ENCODE measurements around the gene SLC38A6. TPM values are rescaled to one million over a fixed set of nuclear protein-coding genes. Genes with fewer than 3 reads are reported as not detected.

Gene SLC38A6
- polyA plus RNA-seq (ENCODE audit: insufficient read length) = 17.4 TPM

- peak; percentile 94 for DNase-seq
Observed at GRCh38 chr14:60980811-60981632, at the start of gene SLC38A6, which contains the start of gene TRMT5. TSS of gene SLC38A6 (plus strand) at chr14:60981245. CDS start at chr14:60981278, 33 bp downstream. TSS of gene TRMT5 (minus strand) at chr14:60981079. CDS start at chr14:60980973, 106 bp downstream.

- no peak for DNase-seq
Observed at GRCh38 chr14:60933920-60934655, 47.0 kb upstream of the SLC38A6 start.

- no peak for DNase-seq
Observed at GRCh38 chr14:60935319-60935718, 45.7 kb upstream of the SLC38A6 start.

GRCh38 chr14:60943637-60944032 is 37.4 kb upstream of the SLC38A6 start:
- no peak for DNase-seq

GRCh38 chr14:60944204-60944603 is 36.8 kb upstream of the SLC38A6 start:
- DNase-seq = no peak

GRCh38 chr14:60945984-60946383 is 35.1 kb upstream of the SLC38A6 start:
- DNase-seq = no peak

- DNase-seq = no peak
Observed at GRCh38 chr14:60946773-60947172, 34.3 kb upstream of the SLC38A6 start.

GRCh38 chr14:60951776-60952435 is 29.1 kb upstream of the SLC38A6 start:
- DNase-seq = no peak

- DNase-seq = no peak
Observed at GRCh38 chr14:60956202-60956601, 24.8 kb upstream of the SLC38A6 start.

- no peak for DNase-seq
Observed at GRCh38 chr14:60956632-60957031, 24.4 kb upstream of the SLC38A6 start.

GRCh38 chr14:60958146-60958545 is 22.9 kb upstream of the SLC38A6 start:
- no peak for DNase-seq

GRCh38 chr14:60963761-60964160 is 17.3 kb upstream of the SLC38A6 start:
- DNase-seq = no peak

- no peak for DNase-seq
Observed at GRCh38 chr14:60964904-60965303, 16.1 kb upstream of the SLC38A6 start.

- DNase-seq = peak; percentile 64
Observed at GRCh38 chr14:60965402-60965801, 15.6 kb upstream of the SLC38A6 start.

- DNase-seq = no peak
Observed at GRCh38 chr14:60968099-60968498, 12.9 kb upstream of the SLC38A6 start.

- no peak for DNase-seq
Observed at GRCh38 chr14:60968671-60969070, 12.4 kb upstream of the SLC38A6 start.

GRCh38 chr14:60970146-60970545 is 10.9 kb upstream of the SLC38A6 start:
- no peak for DNase-seq

GRCh38 chr14:60971271-60971670 is 9.8 kb upstream of the SLC38A6 start:
- DNase-seq = no peak

- DNase-seq = no peak
Observed at GRCh38 chr14:60972295-60972694, 8.8 kb upstream of the SLC38A6 start.

- no peak for DNase-seq
Observed at GRCh38 chr14:60973070-60973469, 8.0 kb upstream of the SLC38A6 start.

GRCh38 chr14:60974090-60974651 is 6.9 kb upstream of the SLC38A6 start:
- no peak for DNase-seq

GRCh38 chr14:60975551-60975950 is 5.5 kb upstream of the SLC38A6 start:
- no peak for DNase-seq

- no peak for DNase-seq
Observed at GRCh38 chr14:60977847-60978246, 3.2 kb upstream of the SLC38A6 start.
